ENCODE data around the gene TCP11L2. TPM values are rescaled to one million over a fixed set of nuclear protein-coding genes. Genes with fewer than 3 reads are reported as not detected.

TCP11L2 gene
- total RNA-seq, 4 donors from 2014 or later = 8.0 to 47.8 (median 41.7) TPM

Small RNA genes within 50 kb of the gene (small RNA-seq; reads per million reads assigned to genes)
- gene RNU7-94P = 0 reads per million in 4 donors

Other genes starting within 250 kb of the TCP11L2 start
- gene NUAK1, start 163.8 kb upstream of the TCP11L2 start, total RNA-seq = 10 to 100 TPM in 1 of 4 donors, 1 to 10 TPM in 2, under 1 TPM in 1; 0.75 to 14.7 (median 3.5) TPM
- 10 to 100 TPM; 30.6 to 41.4 (median 36.2) TPM for gene CKAP4, start 54.7 kb upstream of the TCP11L2 start, total RNA-seq
- 1 to 10 TPM; 5.6 to 8.4 (median 7.7) TPM for gene POLR3B, start 55.0 kb downstream of the TCP11L2 start, total RNA-seq

All from transverse colon (tissue), 4 donors.